ENCODE measurements around the gene VTI1B.

The VTI1B gene

DNA sequence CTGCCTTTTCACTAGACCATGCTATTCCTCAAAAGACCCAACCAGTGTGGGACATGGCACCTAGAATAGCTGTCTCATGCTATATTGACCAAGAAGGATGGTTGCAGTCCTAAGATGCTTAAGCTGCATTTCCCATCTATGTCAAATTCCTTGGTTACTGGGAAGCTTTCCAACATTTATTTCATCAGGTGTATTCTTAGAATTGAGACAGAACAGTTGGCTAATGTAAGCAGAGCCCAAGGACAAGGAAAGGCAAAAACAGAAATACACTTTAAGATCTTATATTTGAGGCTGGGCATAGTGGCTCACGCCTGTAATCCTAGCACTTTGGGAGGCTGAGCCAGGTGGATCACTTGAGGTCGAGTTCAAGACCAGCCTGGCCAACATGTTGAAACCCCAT, 30.0 kb downstream of the VTI1B start:
- H3K27ac ChIP-seq = no peak overlapping the region
- TF ChIP-seq ZFX (IDR thresholded peaks at IDR 0.05; ENCODE audit: borderline replicate concordance) = no peak
- no peak for TF ChIP-seq CTCF (IDR thresholded peaks at IDR 0.05)

- TF ChIP-seq ZFX (IDR thresholded peaks at IDR 0.05; ENCODE audit: borderline replicate concordance) (no peak), CTCF (IDR thresholded peaks at IDR 0.05) (no peak)
- no peak overlapping the region for H3K27ac ChIP-seq
Observed at GRCh38 chr14:67643713-67644112, 30.7 kb downstream of the VTI1B start.

GRCh38 chr14:67641902-67642749, 32.3 kb downstream of the VTI1B start:
- TF ChIP-seq ZFX (IDR thresholded peaks at IDR 0.05; ENCODE audit: borderline replicate concordance) (no peak), CTCF (IDR thresholded peaks at IDR 0.05) (no peak)
- no peak overlapping the region for H3K27ac ChIP-seq

DNA sequence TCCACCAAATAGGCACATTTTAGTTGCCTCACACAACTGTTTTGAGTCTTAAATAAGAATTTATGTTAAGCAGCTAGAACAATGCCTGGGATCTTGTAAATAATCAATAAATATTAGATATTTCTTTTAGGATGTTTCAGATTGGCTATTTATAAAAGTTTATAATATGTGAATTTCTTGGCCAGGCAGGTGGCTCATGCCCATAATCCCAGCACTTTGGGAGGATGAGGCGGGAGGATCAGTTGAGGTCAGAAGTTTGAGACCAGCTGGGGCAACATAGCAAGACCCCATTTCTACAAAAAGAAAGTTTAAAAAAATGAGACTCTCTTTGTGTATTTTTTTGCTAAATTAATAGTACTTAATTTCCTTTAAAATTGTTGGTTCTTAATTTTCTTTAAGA, 33.0 kb downstream of the VTI1B start:
- H3K27ac ChIP-seq = no peak overlapping the region
- TF ChIP-seq CTCF (IDR thresholded peaks at IDR 0.05) (no peak), ZFX (IDR thresholded peaks at IDR 0.05; ENCODE audit: borderline replicate concordance) (no peak)

DNA sequence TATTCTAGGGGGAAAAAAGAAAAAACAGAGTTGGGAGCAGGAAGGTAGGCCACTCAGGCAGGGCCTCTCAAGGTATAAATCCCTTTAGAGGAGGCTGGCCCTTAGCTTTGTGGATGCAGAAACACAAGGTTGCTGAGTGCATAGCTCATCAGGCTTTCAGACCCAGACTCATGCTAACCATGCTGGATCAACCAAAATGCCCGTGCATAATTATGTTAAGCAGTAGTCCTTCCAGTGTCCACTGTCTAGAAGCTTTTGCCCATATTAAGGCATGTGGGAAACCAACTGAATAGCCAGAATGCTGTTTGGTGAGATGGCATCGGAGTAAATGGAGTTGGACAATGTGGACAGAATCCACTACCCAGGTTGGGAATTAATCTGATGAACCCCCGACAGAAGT, 35.8 kb downstream of the VTI1B start:
- TF ChIP-seq ZFX (IDR thresholded peaks at IDR 0.05; ENCODE audit: borderline replicate concordance) (no peak), CTCF (IDR thresholded peaks at IDR 0.05) (no peak)
- H3K27ac ChIP-seq = no peak overlapping the region

DNA sequence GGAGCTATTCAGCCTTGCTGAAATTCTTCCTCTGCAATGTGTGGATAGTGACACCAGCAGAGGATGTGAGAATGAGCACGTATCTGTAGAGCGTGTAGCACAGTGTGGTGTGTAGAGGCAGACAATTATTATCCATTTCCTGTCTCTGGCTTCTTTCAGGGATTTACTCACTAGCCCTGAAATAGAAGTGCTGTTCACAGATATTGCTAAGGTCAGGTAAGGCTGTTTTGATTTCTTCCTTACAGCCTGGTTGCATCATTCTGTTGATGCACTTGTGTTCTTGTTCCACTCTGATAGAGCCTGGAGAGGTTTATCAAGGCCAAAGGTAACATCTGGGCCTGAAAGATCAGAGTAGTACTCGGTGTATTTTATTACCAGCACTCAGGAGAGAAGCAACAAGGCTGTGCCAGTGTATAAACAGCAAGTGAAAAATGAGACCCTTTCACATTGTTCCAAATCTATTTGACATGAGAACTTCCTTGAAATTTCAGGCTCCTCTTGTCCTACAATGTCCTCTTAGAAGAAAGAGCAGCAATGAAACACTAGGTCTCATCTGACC, 38.0 kb downstream of the VTI1B start:
- H3K27ac ChIP-seq = no peak overlapping the region
- TF ChIP-seq CTCF (IDR thresholded peaks at IDR 0.05) (no peak), ZFX (IDR thresholded peaks at IDR 0.05; ENCODE audit: borderline replicate concordance) (no peak)

- no peak for TF ChIP-seq CTCF (IDR thresholded peaks at IDR 0.05)
- no peak for TF ChIP-seq ZFX (IDR thresholded peaks at IDR 0.05; ENCODE audit: borderline replicate concordance)
- no peak overlapping the region for H3K27ac ChIP-seq
Observed at GRCh38 chr14:67633451-67634147, 40.8 kb downstream of the VTI1B start.

All from 22Rv1 (cell line).